ENCODE data around the gene GAGE2A.
"Not testable (repeated sequence)": the region's sequence is repeated elsewhere in the genome, so short reads cannot be mapped to it uniquely, and the experiment has no call there.

DNA sequence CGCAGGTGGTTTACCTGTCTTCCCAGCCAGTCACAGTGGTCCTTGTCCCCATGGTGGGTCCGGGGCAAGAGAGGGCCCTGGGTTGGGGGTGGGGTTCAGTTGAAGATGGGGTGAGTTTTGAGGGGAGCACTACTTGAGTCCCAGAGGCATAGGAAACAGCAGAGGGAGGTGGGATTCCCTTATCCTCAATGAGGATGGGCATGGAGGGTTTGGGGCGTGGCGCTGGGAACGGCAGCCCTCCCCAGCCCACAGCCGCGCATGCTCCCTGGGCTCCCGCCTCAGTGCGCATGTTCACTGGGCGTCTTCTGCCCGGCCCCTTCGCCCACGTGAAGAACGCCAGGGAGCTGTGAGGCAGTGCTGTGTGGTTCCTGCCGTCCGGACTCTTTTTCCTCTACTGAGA lies 47.9 kb upstream of the GAGE2A start, which contains the start of gene GAGE12D:
- not testable (repeated sequence) for TF ChIP-seq YY1 (IDR thresholded peaks at IDR 0.05; ENCODE audit: low read depth, low read length); EP300 (IDR thresholded peaks at IDR 0.05; ENCODE audit: borderline replicate concordance in 1 of 2, low read depth in 2 of 2, low read length in 2 of 2); SP2 (IDR thresholded peaks at IDR 0.05; ENCODE audit: low read length); CHD1 (IDR thresholded peaks at IDR 0.05; ENCODE audit: low read depth, low read length); HDAC2 (IDR thresholded peaks at IDR 0.05; ENCODE audit: borderline replicate concordance in 1 of 2, low read depth in 2 of 2, low read length in 2 of 2); FOSL1 (IDR thresholded peaks at IDR 0.05; ENCODE audit: insufficient read depth, low read depth, low read length); POU5F1 (IDR thresholded peaks at IDR 0.05; ENCODE audit: low read depth, low read length); TAF1 (IDR thresholded peaks at IDR 0.05; ENCODE audit: low read depth, low read length); EZH2 (IDR thresholded peaks at IDR 0.05; ENCODE audit: low read depth, low read length, severe bottlenecking); TBP (IDR thresholded peaks at IDR 0.05; ENCODE audit: low read depth, low read length)
- TF ChIP-seq, protein P1, sequence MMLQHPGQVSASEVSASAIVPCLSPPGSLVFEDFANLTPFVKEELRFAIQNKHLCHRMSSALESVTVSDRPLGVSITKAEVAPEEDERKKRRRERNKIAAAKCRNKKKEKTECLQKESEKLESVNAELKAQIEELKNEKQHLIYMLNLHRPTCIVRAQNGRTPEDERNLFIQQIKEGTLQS (IDR thresholded peaks at IDR 0.05; ENCODE audit: insufficient read depth, low read depth, low read length), result not testable (repeated sequence)
- TF ChIP-seq, protein P2, sequence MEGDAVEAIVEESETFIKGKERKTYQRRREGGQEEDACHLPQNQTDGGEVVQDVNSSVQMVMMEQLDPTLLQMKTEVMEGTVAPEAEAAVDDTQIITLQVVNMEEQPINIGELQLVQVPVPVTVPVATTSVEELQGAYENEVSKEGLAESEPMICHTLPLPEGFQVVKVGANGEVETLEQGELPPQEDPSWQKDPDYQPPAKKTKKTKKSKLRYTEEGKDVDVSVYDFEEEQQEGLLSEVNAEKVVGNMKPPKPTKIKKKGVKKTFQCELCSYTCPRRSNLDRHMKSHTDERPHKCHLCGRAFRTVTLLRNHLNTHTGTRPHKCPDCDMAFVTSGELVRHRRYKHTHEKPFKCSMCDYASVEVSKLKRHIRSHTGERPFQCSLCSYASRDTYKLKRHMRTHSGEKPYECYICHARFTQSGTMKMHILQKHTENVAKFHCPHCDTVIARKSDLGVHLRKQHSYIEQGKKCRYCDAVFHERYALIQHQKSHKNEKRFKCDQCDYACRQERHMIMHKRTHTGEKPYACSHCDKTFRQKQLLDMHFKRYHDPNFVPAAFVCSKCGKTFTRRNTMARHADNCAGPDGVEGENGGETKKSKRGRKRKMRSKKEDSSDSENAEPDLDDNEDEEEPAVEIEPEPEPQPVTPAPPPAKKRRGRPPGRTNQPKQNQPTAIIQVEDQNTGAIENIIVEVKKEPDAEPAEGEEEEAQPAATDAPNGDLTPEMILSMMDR (IDR thresholded peaks at IDR 0.05; ENCODE audit: control extremely low read depth in 1 of 3, insufficient read depth in 1 of 3, low read depth in 1 of 3, low read length in 3 of 3), result not testable (repeated sequence)

All from H1 (cell line).